PC-9 (cell line): ENCODE data around the gene SLC17A7. TPM values are rescaled to one million over a fixed set of nuclear protein-coding genes. Genes with fewer than 3 reads are reported as not detected.
"Not testable (repeated sequence)": the region's sequence is repeated elsewhere in the genome, so short reads cannot be mapped to it uniquely, and the experiment has no call there.

ENCODE experiments used
- BruUV-seq: library from RNA; stranded (reverse); fragments of 400-500 nt; replicated peaks from 2 replicates; lab custom pipeline; 2021; lab: Mats Ljungman, UMichigan
- CTCF ChIA-PET: fragments of 300-600 bp; sonication (Branson Sonifier 250); formaldehyde crosslinking; loops from one replicate; lab custom pipeline; 2022; ENCODE audit warnings: antibody characterized with exemption; lab: Charles Lee
- POLR2A ChIA-PET: fragments of 300-600 bp; sonication (Branson Sonifier 250); formaldehyde crosslinking; loops from one replicate; lab custom pipeline; 2022; ENCODE audit warnings: antibody characterized with exemption; ENCODE audit not compliant: unreplicated experiment; lab: Charles Lee
- DNase-seq, 2 experiments: peaks; one replicate each; pipeline versions ENCODE4 v3.0.0 to v3.0.0-alpha.2; 2015 to 2022; ENCODE audit warnings: mixed read lengths in 1 of 2
- H2AFZ ChIP-seq: fragments of 200-600 bp; sonication (generic); 2 replicates; pipeline ENCODE4 v1.8.1; 2017; ENCODE audit warnings: antibody characterized with exemption
- H3F3A ChIP-seq: fragments of 200-600 bp; sonication (generic); 2 replicates; pipeline ENCODE4 v1.8.1; 2017; ENCODE audit warnings: antibody characterized with exemption, mild to moderate bottlenecking, low read depth; ENCODE audit not compliant: insufficient read depth
- H3K27ac ChIP-seq: fragments of 200-600 bp; sonication (generic); 2 replicates; pipeline ENCODE4 v1.6.1; 2016; ENCODE audit warnings: mixed run types
- H3K27me3 ChIP-seq: fragments of 200-600 bp; sonication (generic); 2 replicates; pipeline ENCODE4 v1.6.1; 2016; ENCODE audit warnings: low read depth, mixed run types; ENCODE audit not compliant: insufficient read depth
- H3K36me3 ChIP-seq: fragments of 200-600 bp; sonication (generic); 2 replicates; pipeline ENCODE4 v1.6.1; 2016; ENCODE audit warnings: low read depth, mixed run types
- H3K4me1 ChIP-seq: fragments of 200-600 bp; sonication (generic); replicated peaks from 2 replicates; pipeline ENCODE4 v1.6.1; 2016; ENCODE audit warnings: mixed run types; ENCODE audit not compliant: insufficient read depth
- H3K4me2 ChIP-seq: fragments of 200-600 bp; sonication (generic); 2 replicates; pipeline ENCODE4 v1.6.1; 2017; ENCODE audit warnings: mixed run types
- H3K4me3 ChIP-seq: fragments of 200-600 bp; sonication (generic); 2 replicates; pipeline ENCODE4 v1.6.1; 2016; ENCODE audit warnings: mixed run types
- H3K79me2 ChIP-seq: fragments of 200-600 bp; sonication (generic); 2 replicates; pipeline ENCODE4 v1.6.1; 2017; ENCODE audit warnings: low read depth, mixed run types
- H3K9me2 ChIP-seq: fragments of 200-600 bp; sonication (generic); 2 replicates; pipeline ENCODE4 v1.8.1; 2017; ENCODE audit warnings: mild to moderate bottlenecking; ENCODE audit not compliant: insufficient read depth
- H3K9me3 ChIP-seq: fragments of 200-600 bp; sonication (generic); 2 replicates; pipeline ENCODE4 v1.8.1; 2016; ENCODE audit warnings: low read depth; ENCODE audit not compliant: insufficient read depth
- H4K20me1 ChIP-seq: fragments of 200-600 bp; sonication (generic); 2 replicates; pipeline ENCODE4 v1.8.1; 2017; ENCODE audit not compliant: insufficient read depth
- CTCF ChIP-seq: fragments of 200-600 bp; sonication (generic); conservative IDR thresholded peaks from 2 replicates; pipeline ENCODE4 v1.6.1; 2017; ENCODE audit warnings: mixed run types, antibody characterized with exemption, mild to moderate bottlenecking, moderate library complexity
- EZH2 ChIP-seq: fragments of 200-600 bp; sonication (generic); IDR thresholded peaks from 2 replicates; pipeline ENCODE4 v1.8.0; 2017; ENCODE audit warnings: antibody characterized with exemption, low read depth
- intact Hi-C: fragments of 100-400 bp; cut with micrococcal nuclease; formaldehyde crosslinking; loops from one replicate; pipeline ENCODE4 v1.10.0; 2022; ENCODE audit not compliant: unreplicated experiment
- total RNA-seq: library from RNA; stranded (reverse); gene quantifications from 2 replicates; pipeline ENCODE4 v1.2.3, GENCODE V29; 2021

SLC17A7 gene
- total RNA-seq, 1 experiment from 2014 or later: 0.68 TPM

DNA sequence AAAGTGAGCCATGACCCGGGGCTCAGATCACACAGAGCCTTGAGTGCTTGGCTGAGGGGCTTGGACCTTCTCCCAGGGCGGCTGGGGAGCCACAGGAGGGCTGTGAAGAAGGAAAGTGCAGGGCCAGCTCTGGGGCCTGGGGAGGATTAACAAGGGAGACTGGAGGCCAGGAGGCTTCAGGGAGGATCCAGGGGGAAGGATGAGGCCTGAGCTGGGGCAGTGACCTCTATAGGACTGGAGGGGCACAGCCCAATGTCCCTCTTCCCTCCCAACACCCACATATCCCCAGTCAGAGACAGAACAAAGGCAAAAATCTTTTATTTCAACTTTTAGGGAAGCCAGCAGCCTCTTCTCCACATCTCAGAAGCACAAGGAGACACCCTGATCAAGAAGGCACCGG is 4.7 kb upstream of the SLC17A7 start:
- BruUV-seq: no TSS peak
- Histone ChIP-seq H3K4me3 (no peak overlapping the region), H4K20me1 (no peaks in the 10 kb centered on the region), H3K9me2 (no peaks in the 10 kb centered on the region), H3K27me3 (peaks cover 1% of the 10 kb centered on the region; the same call in 1 of the 2 replicates), H3K4me2 (no peak overlapping the region), H3K27ac (no peak overlapping the region), H3K9me3 (no peaks in the 10 kb centered on the region), H3K36me3 (peaks cover 7% of the 10 kb centered on the region; the same call in 1 of the 2 replicates), H3K4me1 (peaks cover 16% of the 10 kb centered on the region), H3K79me2 (peaks cover 28% of the 10 kb centered on the region), H3F3A (peaks cover 56% of the 10 kb centered on the region), H2AFZ (no peak overlapping the region)
- DNase-seq: no peak
- intact Hi-C loops: loop anchor here (10.0 kb wide), 1 partner anchor 181 kb away; no protein-coding TSS in a partner anchor
- TF ChIP-seq CTCF (no peak), EZH2 (no peak)
- CTCF ChIA-PET: no interaction called here
- POLR2A ChIA-PET: no interaction called here

DNA sequence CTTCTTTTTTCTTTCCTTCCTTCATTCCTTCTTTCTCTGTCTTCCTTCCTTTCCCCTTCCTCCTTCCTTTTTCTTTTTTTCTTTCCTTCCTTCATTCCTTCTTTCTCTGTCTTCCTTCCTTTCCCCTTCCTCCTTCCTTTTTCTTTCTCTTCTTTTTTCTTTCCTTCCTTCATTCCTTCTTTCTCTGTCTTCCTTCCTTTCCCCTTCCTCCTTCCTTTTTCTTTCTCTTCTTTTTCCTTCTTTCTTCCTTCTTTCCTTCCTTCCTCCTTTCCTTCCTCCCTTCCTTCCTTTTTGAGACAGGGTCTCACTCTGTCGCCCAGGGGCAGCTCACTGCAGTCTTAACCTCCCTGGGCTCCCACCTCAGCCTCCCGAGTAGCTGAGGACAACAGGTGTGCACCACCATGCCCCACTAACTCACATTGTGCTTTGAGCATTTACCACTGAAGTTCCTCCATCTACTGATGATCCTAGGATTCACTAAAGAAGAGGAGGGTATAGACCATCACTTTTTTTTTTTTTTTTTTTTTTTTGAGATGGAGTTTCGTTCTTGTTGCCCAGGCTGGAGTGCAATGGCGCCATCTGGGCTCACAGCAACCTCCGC is 2.9 kb upstream of the SLC17A7 start:
- TF ChIP-seq CTCF: peak; percentile 25; the same call in 1 of the 2 replicates
- DNase-seq, H2AFZ ChIP-seq, H3K4me1 ChIP-seq, H3K9me2 ChIP-seq, H3K27ac ChIP-seq, H3K36me3 ChIP-seq, BruUV-seq, H3K9me3 ChIP-seq, H4K20me1 ChIP-seq: not testable (repeated sequence)
- Histone ChIP-seq H3F3A (peaks cover 64% of the 10 kb centered on the region), H3K79me2 (peaks cover 10% of the 10 kb centered on the region), H3K27me3 (peaks cover 18% of the 10 kb centered on the region), H3K4me3 (peak overlapping the region; percentile 83; the same call in 1 of the 2 replicates), H3K4me2 (peak overlapping the region; percentile 89)
- ChIA-PET CTCF (interaction anchor here (0.7 kb wide), 2 partner anchors 44 to 1754 kb away, joined by 5 to 11 read pairs; no protein-coding TSS in a partner anchor), POLR2A (interaction anchor here (0.6 kb wide), 1 partner anchor 232 kb away, joined by 3 read pairs; no protein-coding TSS in a partner anchor)
- intact Hi-C loops: loop anchor here (10.0 kb wide), 1 partner anchor 179 kb away; no protein-coding TSS in a partner anchor

GRCh38 chr19:49443366-49444099 is 2.2 kb upstream of the SLC17A7 start:
- Histone ChIP-seq H3K4me1 (peaks cover 9% of the 10 kb centered on the region; the same call in 1 of the 2 replicates), H3K9me2 (no peaks in the 10 kb centered on the region), H3K79me2 (peaks cover 4% of the 10 kb centered on the region; the same call in 1 of the 2 replicates), H4K20me1 (no peaks in the 10 kb centered on the region), H3F3A (peaks cover 58% of the 10 kb centered on the region), H3K27me3 (peaks cover 25% of the 10 kb centered on the region), H3K36me3 (peaks cover 4% of the 10 kb centered on the region; the same call in 1 of the 2 replicates), H3K9me3 (no peaks in the 10 kb centered on the region), H3K27ac (no peak overlapping the region), H3K4me3 (peak overlapping the region; percentile 83), H3K4me2 (peak overlapping the region; percentile 89), H2AFZ (peak overlapping the region; percentile 96)
- DNase-seq: peak; percentile 84 to 92
- TF ChIP-seq CTCF (peak; percentile 83), EZH2 (no peak)
- POLR2A ChIA-PET: interaction anchor here (0.6 kb wide), 2 partner anchors 45 to 480 kb away, joined by 4 to 12 read pairs; no protein-coding TSS in a partner anchor
- CTCF ChIA-PET: interaction anchor here (0.6 kb wide), 1 partner anchor 19 kb away, joined by 5 read pairs; no protein-coding TSS in a partner anchor
- intact Hi-C loops: loop anchor here (1.0 to 10.0 kb wide), 4 partner anchors 51 to 217 kb away; partner anchors contain the start of gene DKKL1
- BruUV-seq: TSS peak; percentile 70
